ENCODE results near the gene AOAH.

The AOAH gene

DNA sequence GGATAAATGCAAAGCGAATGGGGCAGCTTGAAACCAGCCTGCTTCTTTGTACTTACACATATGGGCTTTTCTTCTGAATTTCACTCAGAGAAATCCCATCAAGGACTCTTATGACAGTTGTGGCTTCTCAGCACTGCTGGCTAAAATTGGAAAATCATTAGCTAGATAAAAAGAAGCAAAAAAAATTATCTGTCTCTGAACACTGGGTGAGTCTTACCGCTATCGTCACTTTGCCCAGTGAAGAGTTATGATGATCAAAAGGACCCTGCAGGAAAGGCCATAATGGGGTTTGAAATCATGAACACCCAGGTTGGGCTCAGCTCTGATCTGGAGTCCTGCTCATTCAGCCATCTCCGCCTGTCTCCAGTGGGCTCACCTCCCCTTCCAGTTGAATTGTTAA lies 34.3 kb downstream of the AOAH start:
- no peak for DNase-seq (ENCODE audit: low read depth in 1 of 2, low spot score in 1 of 2)
- no peak for TF ChIP-seq GABPA (IDR thresholded peaks at IDR 0.05; ENCODE audit: low read depth)
- no peak for TF ChIP-seq REST (IDR thresholded peaks at IDR 0.05; ENCODE audit: insufficient replicate concordance, low read depth)
- TF ChIP-seq, protein P1, sequence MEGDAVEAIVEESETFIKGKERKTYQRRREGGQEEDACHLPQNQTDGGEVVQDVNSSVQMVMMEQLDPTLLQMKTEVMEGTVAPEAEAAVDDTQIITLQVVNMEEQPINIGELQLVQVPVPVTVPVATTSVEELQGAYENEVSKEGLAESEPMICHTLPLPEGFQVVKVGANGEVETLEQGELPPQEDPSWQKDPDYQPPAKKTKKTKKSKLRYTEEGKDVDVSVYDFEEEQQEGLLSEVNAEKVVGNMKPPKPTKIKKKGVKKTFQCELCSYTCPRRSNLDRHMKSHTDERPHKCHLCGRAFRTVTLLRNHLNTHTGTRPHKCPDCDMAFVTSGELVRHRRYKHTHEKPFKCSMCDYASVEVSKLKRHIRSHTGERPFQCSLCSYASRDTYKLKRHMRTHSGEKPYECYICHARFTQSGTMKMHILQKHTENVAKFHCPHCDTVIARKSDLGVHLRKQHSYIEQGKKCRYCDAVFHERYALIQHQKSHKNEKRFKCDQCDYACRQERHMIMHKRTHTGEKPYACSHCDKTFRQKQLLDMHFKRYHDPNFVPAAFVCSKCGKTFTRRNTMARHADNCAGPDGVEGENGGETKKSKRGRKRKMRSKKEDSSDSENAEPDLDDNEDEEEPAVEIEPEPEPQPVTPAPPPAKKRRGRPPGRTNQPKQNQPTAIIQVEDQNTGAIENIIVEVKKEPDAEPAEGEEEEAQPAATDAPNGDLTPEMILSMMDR (IDR thresholded peaks at IDR 0.05; ENCODE audit: insufficient read depth, low read length), result no peak
- TF ChIP-seq SPI1 (IDR thresholded peaks at IDR 0.05; ENCODE audit: borderline replicate concordance, low read depth), result no peak
- no peak for TF ChIP-seq POLR2AphosphoS5 (IDR thresholded peaks at IDR 0.05; ENCODE audit: low read depth)
- Histone ChIP-seq H3K27me3 (ENCODE audit: insufficient read depth, poor library complexity, severe bottlenecking) (no peaks in the 10 kb centered on the region), H3K27ac (replicated peaks) (no peak overlapping the region), H3K4me3 (replicated peaks; ENCODE audit: insufficient read depth, low read length) (no peak overlapping the region)

DNA sequence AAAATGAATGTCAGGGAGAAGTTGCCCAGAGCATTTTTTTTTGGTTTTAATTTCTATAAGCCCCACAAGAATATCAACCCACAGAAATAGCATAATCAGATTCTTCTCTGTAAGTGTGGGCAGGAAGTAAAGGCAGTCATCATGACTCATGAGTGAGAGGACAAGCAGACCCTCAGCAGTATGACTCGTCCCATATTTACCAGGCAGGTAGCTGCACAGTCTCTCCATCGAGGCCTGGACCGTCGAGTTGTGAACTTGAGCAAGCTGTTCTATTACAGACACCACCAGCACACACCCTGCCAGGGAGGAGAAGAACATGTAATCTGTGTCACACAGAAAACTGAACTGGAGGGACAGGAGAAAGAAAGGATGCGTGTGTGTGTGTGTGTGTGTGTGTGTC lies 37.8 kb downstream of the AOAH start:
- H3K27me3 ChIP-seq (ENCODE audit: insufficient read depth, poor library complexity, severe bottlenecking), result no peaks in the 10 kb centered on the region
- no peak overlapping the region for H3K4me3 ChIP-seq (replicated peaks; ENCODE audit: insufficient read depth, low read length)
- no peak for DNase-seq (ENCODE audit: low read depth in 1 of 2, low spot score in 1 of 2)
- TF ChIP-seq, protein P1 (IDR thresholded peaks at IDR 0.05; ENCODE audit: insufficient read depth, low read length), result no peak
- no peak for TF ChIP-seq GABPA (IDR thresholded peaks at IDR 0.05; ENCODE audit: low read depth)
- no peak for TF ChIP-seq POLR2AphosphoS5 (IDR thresholded peaks at IDR 0.05; ENCODE audit: low read depth)
- no peak for TF ChIP-seq SPI1 (IDR thresholded peaks at IDR 0.05; ENCODE audit: borderline replicate concordance, low read depth)
- no peak for TF ChIP-seq REST (IDR thresholded peaks at IDR 0.05; ENCODE audit: insufficient replicate concordance, low read depth)
- no peak overlapping the region for H3K27ac ChIP-seq (replicated peaks)

DNA sequence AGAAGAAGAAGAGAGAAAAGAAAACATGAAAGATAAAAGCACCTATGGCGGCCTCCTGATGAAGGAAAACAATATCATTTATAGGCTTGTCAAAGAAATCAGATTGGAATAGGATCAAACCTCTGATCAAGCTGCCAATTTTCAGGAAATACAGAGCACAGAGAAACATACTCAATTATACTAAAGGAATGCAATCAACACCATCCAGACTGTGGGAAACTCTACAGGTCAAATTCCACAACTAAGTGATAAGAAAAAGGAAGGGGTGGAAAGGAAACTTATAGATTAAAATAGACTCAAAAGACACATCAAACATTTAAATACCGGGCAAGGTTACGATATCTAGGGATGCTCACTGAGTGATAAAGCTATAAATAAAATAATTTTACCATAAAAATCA lies 39.3 kb downstream of the AOAH start:
- Histone ChIP-seq H3K27me3 (ENCODE audit: insufficient read depth, poor library complexity, severe bottlenecking) (no peaks in the 10 kb centered on the region), H3K27ac (replicated peaks) (no peak overlapping the region), H3K4me3 (replicated peaks; ENCODE audit: insufficient read depth, low read length) (no peak overlapping the region)
- no peak for DNase-seq (ENCODE audit: low read depth in 1 of 2, low spot score in 1 of 2)
- TF ChIP-seq SPI1 (IDR thresholded peaks at IDR 0.05; ENCODE audit: borderline replicate concordance, low read depth), result no peak
- TF ChIP-seq, protein P1 (IDR thresholded peaks at IDR 0.05; ENCODE audit: insufficient read depth, low read length), result no peak
- TF ChIP-seq POLR2AphosphoS5 (IDR thresholded peaks at IDR 0.05; ENCODE audit: low read depth), result no peak
- no peak for TF ChIP-seq REST (IDR thresholded peaks at IDR 0.05; ENCODE audit: insufficient replicate concordance, low read depth)
- TF ChIP-seq GABPA (IDR thresholded peaks at IDR 0.05; ENCODE audit: low read depth), result no peak
